GM19238 (cell line): ENCODE results near the gene ORC5.
"Not testable (repeated sequence)": the region's sequence is repeated elsewhere in the genome, so short reads cannot be mapped to it uniquely, and the experiment has no call there.

Experiments used
- DNase-seq: peaks from one replicate; pipeline ENCODE4 v3.0.0; 2011; ENCODE audit warnings: low spot score; ENCODE audit not compliant: insufficient read length

ORC5 gene

DNA sequence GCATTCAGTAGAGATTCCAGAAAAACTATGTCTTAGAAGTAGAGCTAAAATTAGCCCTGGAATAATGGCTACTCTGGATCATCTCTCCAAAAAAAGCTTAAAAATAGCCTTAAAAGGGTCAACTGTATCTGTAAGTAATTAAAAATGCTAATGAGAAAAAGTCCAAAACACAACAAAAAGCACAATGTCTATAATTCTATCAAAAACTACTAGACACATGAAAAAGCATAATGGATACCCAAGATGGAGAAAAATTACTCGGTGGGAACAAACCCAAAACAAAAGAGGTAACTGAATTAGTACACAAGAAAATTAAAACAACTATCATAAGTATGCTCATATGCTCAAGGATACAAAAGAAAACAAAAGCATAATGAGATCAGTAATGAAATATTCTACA lies 15.4 kb downstream of the ORC5 start:
- DNase-seq: no peak

DNA sequence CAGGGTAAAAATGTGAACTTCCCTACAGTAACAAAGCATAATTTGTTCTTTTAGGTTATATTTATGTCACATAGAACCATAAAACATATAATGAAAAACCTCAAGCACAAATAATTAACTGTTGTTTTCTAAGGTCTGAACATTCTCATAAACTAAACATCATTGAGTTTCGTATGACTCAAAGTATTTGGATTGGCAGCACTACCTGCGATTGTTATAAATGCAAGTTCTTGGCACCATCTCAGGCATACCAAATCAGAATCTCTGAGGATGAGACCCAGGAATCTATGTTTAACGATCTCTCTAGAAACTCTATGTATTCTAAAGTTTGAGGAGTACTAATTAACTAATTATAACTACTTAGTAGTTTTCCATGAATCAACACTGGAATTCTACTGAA lies 22.5 kb downstream of the ORC5 start:
- DNase-seq: no peak

DNA sequence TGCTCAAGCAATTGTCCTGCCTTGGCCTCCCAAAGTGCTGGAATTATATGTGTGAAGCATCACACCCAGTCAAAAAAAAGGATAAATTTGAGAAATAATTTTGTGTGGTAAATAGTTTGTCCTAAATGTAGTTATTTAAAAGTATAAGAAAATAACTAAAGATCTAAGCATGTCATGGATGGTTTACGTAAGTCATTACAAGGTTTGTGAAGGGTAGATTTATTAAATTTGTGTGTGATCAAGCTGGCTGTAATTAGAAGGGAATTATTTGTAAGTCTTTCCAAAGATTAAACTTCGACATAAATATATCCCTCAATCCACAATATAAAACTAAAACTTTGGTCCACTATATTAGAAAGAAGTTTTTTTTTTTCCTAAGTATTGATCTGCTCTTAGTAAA lies 28.6 kb downstream of the ORC5 start:
- no peak for DNase-seq

DNA sequence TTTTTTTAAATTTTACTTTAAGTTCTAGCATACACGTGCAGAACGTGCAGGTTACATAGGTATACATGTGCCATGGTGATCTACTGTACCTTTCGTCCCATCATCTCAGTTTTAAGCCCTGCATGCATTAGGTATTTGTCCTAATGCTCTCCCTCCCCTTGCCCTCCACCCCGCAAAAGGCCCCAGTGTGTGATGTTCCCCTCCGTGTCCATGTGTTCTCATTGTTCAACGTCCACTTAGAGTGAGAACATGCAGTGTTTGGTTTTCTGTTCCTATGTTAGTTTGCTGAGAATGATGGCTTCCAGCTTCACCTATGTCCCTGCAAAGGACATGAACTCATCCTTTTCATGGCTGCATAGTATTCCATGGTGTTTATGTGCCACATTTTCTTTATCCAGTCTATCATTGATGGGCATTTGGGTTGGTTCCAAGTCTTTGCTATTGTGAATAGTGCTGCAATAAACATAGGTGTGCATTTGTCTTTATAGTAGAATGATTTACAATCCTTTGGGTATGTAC lies 30.2 kb downstream of the ORC5 start:
- not testable (repeated sequence) for DNase-seq

DNA sequence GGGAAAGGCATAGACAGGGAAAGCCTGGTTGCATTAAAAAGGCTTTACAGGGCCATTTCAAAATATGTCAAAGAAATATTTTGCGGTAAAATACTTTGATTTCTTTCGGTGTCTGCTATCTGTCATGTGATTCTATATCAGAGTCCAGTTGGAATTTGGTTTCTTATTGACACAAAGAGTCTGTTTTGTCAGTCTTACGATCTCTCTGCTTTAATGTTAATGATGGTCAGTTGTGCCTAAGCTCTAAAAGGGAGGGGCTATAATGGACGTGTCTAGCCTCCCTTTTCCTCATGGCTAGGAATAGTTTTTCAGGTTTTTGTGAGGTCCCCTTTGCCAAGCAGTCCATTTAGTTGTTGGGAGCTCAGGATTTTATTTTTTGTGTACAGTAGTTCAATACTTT lies 31.5 kb downstream of the ORC5 start:
- no peak for DNase-seq

DNA sequence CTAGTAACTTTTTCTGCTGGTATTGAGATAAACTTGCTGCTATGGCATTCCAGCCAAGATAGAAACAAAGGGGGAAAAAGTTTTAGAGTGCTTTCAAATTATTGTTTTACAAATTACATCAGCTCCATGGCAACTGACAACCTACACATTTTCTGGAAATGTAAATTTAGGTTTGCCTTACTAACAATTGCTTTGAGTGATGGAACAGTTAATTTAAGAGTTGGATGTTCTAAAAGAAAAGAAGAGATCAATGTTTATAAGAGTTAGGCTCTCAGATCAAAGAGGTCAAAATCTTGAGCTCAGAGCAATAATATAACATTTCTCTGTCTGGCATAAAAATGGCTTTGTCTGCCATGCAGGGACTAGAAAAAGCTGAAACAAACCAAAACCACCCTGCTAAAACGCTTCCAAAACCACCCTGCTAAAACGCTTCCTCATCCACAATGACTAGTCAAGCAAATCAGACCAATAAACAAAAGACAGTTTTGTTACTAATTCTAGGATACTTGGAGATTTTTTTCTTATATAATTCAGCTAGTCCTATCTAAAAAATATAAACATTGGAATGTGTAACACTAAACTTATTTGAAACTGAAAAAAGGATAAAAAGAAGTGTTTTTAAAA lies 32.3 kb downstream of the ORC5 start:
- no peak for DNase-seq

DNA sequence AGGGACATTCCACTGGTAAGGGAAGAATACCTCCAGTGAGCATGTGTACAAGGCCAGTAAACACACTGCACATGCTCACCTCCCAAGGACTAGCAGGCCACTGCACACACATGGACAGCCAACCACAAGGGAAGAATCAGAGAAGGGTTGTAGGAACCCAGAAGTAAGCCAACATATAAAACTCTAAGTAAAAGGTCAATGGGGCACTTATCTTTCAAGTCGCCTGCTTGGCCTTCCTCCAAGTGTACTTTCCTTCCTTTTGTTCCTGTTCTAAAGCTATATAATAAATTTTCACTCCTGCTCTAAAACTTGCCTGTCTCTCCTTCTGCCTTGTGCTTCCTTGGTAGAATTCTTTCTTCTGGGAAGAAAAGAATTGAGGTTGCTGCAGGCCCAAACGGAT lies 33.0 kb downstream of the ORC5 start:
- no peak for DNase-seq

DNA sequence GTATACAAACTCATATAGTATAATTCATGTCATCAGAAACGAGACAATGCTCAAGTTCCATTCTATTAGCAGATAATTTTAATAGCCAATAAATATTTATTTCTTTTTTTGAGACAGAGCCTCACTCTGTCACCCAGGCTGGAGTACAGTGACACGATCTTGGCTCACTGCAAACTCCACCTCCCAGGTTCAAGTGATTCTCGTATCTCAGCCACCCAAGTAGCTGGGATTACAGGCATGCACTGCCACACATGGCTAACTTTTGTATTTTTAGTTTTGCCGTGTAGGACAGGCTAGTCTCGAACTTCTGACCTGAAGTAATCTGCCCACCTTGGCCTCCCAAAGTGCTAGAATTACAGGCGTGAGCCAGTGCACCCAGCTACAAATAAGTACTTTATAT lies 45.7 kb downstream of the ORC5 start:
- no peak for DNase-seq

DNA sequence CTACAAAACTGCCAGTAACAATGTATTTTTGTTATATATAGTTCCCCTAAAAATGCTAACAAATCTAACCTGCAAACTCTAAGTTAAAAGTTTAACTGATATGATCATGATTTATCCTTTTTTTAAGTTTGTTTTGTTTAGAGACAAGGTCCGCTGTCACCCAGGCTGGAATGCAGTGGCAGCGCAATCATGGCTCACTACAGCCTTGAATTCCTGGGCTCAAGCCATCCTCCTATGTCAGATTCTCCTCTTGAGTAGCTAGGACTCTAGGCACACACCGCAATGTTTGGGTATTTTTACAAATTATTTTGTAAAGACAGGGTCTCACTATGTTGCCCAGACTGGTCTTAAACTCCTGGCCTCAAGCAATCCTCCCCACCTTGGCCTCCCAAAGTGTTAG lies 46.6 kb downstream of the ORC5 start:
- DNase-seq: no peak

DNA sequence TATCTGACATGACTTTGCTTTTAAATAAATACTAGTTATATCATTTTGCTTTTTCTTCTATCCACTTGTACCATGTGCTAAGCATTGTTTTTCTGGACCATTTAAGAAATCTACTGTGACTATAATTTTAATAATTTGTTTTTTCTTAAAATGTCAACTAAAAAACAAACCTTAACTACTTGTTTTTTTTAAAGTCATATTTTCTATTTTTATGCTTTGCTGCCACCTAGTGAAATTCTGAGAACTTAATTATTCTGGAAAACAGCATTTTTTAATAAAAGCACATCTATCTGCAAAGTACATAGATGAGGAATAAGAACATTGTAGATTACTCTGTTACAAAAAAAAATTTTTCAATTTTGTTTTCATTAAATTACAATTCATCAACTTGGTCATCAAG lies 47.4 kb downstream of the ORC5 start:
- DNase-seq: no peak

DNA sequence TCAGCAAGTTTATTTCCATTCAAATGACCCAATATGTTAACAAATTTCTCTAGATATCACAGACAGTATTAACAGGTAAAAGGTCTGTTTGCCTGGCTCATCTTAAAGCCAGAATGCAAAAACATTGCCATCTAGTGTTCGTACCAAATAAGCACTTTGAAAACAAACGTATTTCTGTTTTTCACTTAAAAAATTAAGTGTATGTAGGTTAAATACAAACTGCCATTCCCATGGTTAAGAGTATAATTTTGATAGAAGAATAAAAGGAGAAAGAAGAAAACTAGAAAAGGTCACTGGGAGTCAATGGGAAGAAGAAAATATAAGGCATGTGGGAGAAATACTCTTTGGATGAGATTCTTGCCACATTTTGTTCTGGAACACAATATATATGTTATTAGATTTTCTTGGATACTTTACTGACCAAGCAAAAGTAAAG lies 51.0 kb downstream of the ORC5 start:
- no peak for DNase-seq

DNA sequence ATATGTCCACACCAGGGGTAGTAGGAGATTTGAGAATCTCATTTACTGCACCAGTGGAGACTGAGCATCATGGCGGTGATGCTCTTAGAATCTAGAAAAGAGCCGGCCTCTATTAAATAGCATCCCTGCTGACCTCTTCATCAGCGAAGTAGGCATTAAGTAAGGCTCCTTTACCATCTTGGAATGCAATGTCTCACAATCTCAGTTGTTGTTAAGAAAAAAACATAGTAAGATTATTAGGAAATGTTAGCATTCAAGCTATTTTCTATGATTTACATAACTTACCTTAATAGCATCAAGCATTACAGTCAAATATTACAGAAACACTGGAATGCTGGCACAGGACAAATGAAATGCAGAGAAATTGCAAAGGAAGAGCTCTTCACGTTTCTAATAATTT lies 54.5 kb downstream of the ORC5 start:
- DNase-seq: no peak

DNA sequence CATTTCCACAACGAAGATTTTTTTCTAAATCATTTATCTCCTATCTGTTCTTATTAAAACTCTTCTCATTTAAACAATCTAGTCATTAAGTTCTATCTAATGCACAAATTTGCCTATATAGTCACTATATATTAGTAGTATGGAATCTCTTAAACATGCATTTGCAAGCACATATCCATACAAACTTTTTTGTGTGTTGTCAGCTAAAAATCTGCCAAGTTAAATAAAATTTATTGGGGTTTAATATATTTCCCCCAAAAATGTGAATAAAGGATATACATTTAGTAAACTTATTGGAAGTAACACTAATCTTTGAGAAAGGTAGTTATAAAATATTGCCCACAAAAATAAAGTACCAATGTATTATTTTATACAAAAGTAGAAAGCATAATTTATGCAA lies 55.3 kb downstream of the ORC5 start:
- DNase-seq: no peak

DNA sequence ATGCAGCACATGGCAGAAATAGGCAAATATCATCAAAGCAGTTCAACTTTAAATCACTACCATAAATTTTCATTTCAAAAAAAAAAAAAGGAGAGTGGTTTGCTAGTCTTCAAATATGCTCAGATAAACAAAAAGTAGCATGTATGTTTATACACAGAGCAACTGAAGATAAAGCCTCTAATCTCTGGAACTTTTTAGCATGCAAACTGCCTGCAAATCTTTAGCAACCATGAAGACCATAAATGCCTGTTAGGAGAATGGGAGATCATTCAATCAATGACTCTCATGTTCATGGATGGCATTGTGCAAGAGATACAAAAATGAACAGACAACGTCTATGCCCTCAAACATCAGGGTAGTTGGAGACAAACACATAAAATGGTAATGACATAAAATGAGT lies 57.3 kb downstream of the ORC5 start:
- DNase-seq: no peak

DNA sequence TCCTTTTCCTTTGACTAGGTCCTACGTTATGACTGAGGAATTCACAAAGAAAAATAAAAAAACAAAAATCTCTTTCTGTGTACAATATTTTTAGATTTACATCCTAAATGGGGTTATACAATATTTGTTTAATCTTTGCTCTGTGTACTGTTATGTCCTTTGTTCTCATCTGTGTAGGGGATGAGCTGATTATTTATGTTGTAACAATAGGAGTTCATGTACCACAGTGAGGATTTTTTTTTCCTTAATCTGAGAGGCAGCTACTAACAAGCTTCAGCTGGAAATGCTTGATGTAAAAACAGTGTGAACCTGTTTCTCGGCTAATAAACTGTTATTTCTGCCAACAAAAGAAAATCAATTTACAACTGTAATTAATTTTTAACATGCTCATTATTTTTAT lies 58.0 kb downstream of the ORC5 start:
- no peak for DNase-seq

DNA sequence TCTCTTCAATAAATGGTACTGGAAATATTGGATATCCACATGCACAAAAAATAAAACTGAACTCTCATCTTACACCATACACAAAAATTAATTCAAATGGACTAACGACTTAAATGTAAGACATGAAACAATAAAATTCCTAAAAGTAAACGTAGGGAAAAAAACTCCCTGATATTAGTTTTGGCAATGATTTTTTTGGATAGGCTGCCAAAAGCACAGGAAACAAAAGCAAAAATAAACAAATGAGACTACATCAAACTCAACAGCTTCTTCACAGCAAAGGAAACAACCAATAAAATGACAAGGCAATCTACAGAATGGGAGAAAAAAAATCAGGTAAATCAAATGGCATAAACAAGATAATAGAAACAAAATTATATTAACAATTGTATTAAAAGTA lies 65.7 kb downstream of the ORC5 start:
- no peak for DNase-seq

DNA sequence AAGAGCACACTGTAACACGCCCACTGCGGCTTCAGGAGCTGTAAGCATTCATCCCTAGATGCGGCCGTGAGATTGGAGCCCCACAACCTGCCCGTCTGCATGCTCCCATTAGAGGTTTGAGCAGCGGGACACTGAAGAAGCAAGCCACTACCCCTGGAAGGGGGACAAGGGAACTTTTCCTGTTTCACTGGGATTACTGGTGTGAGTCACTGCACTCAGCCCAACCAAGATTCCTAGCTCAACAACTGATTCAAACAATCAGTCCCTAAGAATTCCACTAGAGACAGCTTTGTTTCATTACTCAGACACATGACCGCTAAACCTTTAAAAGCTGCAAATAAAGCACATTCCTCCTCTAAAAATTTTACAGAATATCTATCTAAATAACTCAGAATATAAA lies 69.8 kb downstream of the ORC5 start:
- no peak for DNase-seq

DNA sequence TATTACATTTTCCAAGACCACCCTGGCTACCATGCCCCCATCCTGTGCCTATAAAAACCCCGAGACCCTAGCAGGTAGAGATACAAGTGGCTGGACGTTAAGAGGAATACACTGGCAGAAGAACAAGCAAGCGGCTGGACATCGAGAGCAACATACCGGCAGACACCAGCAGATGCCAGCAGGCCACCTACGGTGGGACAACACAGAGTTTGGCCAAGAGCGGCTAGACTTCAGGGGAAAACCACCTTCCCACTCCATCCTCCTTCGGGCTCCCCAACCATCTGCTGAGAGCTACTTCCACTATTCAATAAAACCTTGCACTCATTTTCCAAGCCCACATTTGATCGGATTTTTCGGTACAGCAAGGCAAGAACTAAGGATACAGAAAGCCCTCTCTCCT lies 70.3 kb downstream of the ORC5 start:
- DNase-seq: no peak

DNA sequence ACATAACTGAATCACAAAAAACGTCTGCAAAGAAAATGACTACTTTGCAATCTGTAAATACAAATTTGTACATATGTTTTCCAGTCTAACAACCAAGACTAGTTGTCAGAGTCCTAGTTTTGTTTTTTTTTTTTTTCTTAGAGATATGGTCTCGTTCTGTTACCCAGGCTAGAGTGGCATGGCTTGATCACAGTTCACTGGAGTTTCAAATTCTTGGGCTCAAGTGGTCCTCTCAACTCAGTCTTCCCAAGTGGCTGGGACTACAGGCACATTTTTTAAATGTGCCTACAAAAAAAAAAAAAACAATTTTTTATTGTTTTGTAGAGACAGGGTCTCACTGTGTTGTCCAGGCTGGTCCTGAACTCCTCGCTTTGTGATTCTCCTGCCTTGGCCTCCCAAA lies 70.8 kb downstream of the ORC5 start:
- DNase-seq: no peak

DNA sequence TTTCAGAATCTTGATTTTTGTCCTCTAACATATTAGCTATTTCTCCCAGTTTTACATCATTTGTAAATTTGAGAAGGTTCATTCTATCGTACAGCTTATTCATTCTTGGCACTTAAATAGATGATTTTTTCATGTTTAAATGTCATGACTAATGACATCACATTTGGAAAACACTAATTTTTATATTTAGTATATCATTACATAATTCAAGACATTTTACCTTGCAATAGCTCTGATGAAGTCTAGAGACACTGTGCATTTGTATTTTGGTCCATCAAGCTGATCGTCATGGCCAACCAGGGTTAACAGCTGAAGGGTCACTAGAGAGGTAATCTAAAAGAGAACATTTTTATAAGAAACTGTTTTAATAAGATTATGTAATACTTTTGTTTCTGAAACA lies 71.3 kb downstream of the ORC5 start:
- DNase-seq: no peak

DNA sequence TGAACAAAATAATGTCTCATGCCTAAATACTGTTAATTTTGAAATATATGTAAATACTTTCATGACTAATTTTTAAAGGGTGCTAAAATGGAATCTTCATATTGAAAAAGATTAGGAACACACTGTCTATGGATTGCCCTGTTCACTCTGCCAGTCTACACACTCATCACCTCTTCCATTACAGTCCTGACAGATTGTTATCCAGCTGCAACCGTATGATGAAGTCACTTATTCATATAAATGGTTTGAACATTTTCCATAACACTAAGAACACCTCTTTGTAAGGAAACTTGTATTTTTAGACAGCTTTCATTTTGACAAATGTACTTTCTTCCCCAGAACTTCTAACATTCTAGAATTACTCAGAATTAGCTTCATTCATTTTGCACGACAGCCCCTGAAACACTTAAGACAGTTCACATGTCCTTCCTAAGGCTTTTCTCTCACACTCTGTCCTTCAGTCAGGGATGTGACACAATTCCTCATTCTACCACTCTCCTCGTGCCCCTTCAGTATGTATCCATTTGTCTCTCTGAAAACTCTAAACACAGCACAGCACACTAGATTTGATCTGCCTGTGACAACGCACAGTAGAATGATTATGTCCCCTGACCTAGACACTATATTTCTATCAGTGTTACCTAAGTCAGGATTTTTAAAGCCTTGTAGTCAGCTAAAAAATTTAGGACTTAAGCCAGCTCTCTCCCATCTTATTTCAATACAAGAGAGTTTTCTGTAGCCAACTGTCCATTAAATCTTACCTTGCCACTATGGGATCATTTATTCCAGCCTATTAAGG lies 71.9 kb downstream of the ORC5 start:
- DNase-seq: no peak

DNA sequence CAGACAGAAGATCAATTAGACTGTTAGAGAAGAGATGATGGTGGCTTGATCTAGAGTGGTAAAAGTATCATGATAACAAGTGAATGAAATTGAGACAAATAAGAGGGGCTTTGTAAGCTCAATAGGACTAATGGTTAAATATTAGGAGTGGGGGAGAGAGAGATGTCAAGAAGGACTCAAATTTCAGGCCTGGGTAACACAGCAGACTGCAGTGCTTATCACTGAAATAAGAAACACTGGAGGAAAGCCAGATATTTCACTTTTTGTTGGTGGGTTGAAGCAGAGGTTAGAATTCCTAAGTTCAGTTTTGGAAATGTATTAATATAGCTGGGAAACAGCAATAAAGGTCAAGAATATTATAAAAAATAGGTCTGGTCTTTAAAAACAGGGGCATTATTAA lies 74.6 kb downstream of the ORC5 start:
- DNase-seq: no peak

DNA sequence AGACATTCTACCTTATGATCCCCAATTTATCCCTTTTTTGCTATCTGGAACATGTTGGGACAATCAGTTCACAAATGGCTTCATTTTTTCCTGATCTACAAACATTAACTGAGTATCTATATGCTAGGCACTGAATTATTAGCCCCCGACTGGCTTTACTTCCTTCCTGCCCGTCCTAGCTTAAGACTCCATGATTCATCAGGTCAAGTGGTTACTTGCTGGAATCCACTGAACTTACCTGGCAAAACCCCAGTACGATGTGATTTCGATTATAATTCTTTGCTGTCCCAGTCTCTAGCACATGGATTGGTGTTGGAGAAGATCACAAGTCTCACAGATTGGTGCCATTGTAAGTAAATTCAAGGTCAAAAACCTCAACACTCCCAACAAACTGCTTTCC lies 77.1 kb downstream of the ORC5 start:
- no peak for DNase-seq
